IMR-90 (cell line): ENCODE data around the gene KCMF1.

Experiments
- BHLHE40 ChIP-seq: fragments of 150-350 bp; IDR thresholded peaks from 2 replicates; pipeline ENCODE4 v1.6.1; 2016; ENCODE audit warnings: mild to moderate bottlenecking, low read depth, low read length
- CEBPB ChIP-seq: IDR thresholded peaks from 2 replicates; pipeline ENCODE4 v1.6.1; 2012; ENCODE audit warnings: low read depth, low read length, improper control_type of control experiment
- ELK1 ChIP-seq: fragments of 150-350 bp; IDR thresholded peaks from 2 replicates; pipeline ENCODE4 v1.6.1; 2016; ENCODE audit warnings: low read depth, mild to moderate bottlenecking, low read length, moderate library complexity, borderline replicate concordance
- FOS ChIP-seq: fragments of 150-350 bp; IDR thresholded peaks from 2 replicates; pipeline ENCODE4 v1.6.1; 2016; ENCODE audit warnings: low read depth, low read length
- MAFK ChIP-seq: IDR thresholded peaks from 2 replicates; pipeline ENCODE4 v1.6.1; 2012; ENCODE audit warnings: low read depth, low read length, improper control_type of control experiment
- MAZ ChIP-seq: IDR thresholded peaks from 2 replicates; pipeline ENCODE4 v1.6.1; 2012; ENCODE audit warnings: low read depth, mild to moderate bottlenecking, low read length, improper control_type of control experiment, moderate library complexity, borderline replicate concordance
- MXI1 ChIP-seq: IDR thresholded peaks from 2 replicates; pipeline ENCODE4 v1.6.1; 2012; ENCODE audit warnings: low read depth, mild to moderate bottlenecking, low read length, moderate library complexity, borderline replicate concordance
- POLR2A ChIP-seq: IDR thresholded peaks from 2 replicates; pipeline ENCODE4 v1.6.1; 2012; ENCODE audit warnings: mild to moderate bottlenecking, low read depth, low read length
- RAD21 ChIP-seq: IDR thresholded peaks from 2 replicates; pipeline ENCODE4 v1.6.1; 2012; ENCODE audit warnings: low read length, improper control_type of control experiment
- RCOR1 ChIP-seq: IDR thresholded peaks from 2 replicates; pipeline ENCODE4 v1.6.1; 2012; ENCODE audit warnings: mild to moderate bottlenecking, low read length, improper control_type of control experiment; ENCODE audit not compliant: insufficient replicate concordance
- RFX5 ChIP-seq: IDR thresholded peaks from 2 replicates; pipeline ENCODE4 v1.8.0; 2012; ENCODE audit warnings: low read depth, mild to moderate bottlenecking, low read length, moderate library complexity
- SMC3 ChIP-seq: fragments of 150-350 bp; IDR thresholded peaks from 2 replicates; pipeline ENCODE4 v1.6.1; 2016; ENCODE audit warnings: low read depth, mild to moderate bottlenecking, antibody characterized with exemption, low read length, moderate library complexity
- TF ChIP-seq, protein P1 (sequence below): conservative IDR thresholded peaks from 2 replicates; pipeline ENCODE4 v1.5.1; 2012; ENCODE audit warnings: mild to moderate bottlenecking, low read depth, low read length, improper control_type of control experiment
- TF ChIP-seq, protein P2 (sequence below): fragments of 150-350 bp; IDR thresholded peaks from 2 replicates; pipeline ENCODE4 v1.6.1; 2017; ENCODE audit warnings: mild to moderate bottlenecking, antibody characterized with exemption, low read length, low read depth

DNA sequence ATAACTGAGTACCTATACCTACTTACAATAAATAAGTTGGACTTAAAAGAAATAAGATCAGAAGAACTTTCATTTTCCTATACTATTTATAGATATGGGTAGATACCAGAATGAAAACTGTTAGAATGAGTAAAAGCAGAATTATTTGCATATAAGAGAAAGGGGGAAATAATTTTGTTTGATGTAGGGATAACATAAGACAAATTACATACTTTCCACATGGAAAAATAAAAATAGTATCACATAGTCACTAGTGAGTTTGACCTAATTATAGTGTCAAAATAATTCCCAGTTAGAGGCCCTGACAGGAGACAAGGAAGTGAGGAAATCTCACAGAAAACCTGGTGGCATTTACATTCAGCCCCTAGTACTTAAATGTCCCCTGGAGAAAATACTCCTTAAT lies 28.6 kb downstream of the KCMF1 start:
- TF ChIP-seq, protein P1, sequence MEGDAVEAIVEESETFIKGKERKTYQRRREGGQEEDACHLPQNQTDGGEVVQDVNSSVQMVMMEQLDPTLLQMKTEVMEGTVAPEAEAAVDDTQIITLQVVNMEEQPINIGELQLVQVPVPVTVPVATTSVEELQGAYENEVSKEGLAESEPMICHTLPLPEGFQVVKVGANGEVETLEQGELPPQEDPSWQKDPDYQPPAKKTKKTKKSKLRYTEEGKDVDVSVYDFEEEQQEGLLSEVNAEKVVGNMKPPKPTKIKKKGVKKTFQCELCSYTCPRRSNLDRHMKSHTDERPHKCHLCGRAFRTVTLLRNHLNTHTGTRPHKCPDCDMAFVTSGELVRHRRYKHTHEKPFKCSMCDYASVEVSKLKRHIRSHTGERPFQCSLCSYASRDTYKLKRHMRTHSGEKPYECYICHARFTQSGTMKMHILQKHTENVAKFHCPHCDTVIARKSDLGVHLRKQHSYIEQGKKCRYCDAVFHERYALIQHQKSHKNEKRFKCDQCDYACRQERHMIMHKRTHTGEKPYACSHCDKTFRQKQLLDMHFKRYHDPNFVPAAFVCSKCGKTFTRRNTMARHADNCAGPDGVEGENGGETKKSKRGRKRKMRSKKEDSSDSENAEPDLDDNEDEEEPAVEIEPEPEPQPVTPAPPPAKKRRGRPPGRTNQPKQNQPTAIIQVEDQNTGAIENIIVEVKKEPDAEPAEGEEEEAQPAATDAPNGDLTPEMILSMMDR, result no peak
- TF ChIP-seq MAZ (no peak), MXI1 (no peak), POLR2A (no peak), RAD21 (no peak), RCOR1 (no peak), BHLHE40 (no peak), RFX5 (no peak), SMC3 (no peak), CEBPB (no peak), MAFK (no peak), ELK1 (no peak), FOS (no peak)
- TF ChIP-seq, protein P2, sequence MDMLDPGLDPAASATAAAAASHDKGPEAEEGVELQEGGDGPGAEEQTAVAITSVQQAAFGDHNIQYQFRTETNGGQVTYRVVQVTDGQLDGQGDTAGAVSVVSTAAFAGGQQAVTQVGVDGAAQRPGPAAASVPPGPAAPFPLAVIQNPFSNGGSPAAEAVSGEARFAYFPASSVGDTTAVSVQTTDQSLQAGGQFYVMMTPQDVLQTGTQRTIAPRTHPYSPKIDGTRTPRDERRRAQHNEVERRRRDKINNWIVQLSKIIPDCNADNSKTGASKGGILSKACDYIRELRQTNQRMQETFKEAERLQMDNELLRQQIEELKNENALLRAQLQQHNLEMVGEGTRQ, result no peak
